PC-9 (cell line): ENCODE data around the gene TLE3.

Source experiments
- CTCF ChIP-seq: fragments of 200-600 bp; sonication (generic); conservative IDR thresholded peaks from 2 replicates; pipeline ENCODE4 v1.6.1; 2017; ENCODE audit warnings: mixed run types, antibody characterized with exemption, mild to moderate bottlenecking, moderate library complexity
- EZH2 ChIP-seq: fragments of 200-600 bp; sonication (generic); IDR thresholded peaks from 2 replicates; pipeline ENCODE4 v1.8.0; 2017; ENCODE audit warnings: antibody characterized with exemption, low read depth

- no peak for TF ChIP-seq CTCF
- TF ChIP-seq EZH2, result no peak
Measured at GRCh38 chr15:70086636-70087035, 11.1 kb downstream of the TLE3 start.
